Measurements from ENCODE around the gene NKPD1.

GRCh38 chr19:45163156-45163555 is 2.4 kb upstream of the NKPD1 start:
- TF ChIP-seq CTCF (IDR thresholded peaks at IDR 0.05) (no peak), POLR2A (IDR thresholded peaks at IDR 0.05) (no peak)
